DND-41 (cell line): ENCODE results near the gene FIBCD1.

Experiments used
- EZH2 ChIP-seq: IDR thresholded peaks from 3 replicates; pipeline ENCODE4 v1.6.1; 2012; ENCODE audit warnings: borderline replicate concordance, low read depth, mild to moderate bottlenecking, moderate library complexity, low read length, inconsistent platforms; ENCODE audit not compliant: severe bottlenecking
- TF ChIP-seq, protein P1 (sequence below): IDR thresholded peaks from 2 replicates; pipeline ENCODE4 v1.5.1; 2012; ENCODE audit warnings: borderline replicate concordance, low read length, moderate library complexity, mild to moderate bottlenecking; ENCODE audit not compliant: poor library complexity, severe bottlenecking; ENCODE audit errors: extremely low read depth

DNA sequence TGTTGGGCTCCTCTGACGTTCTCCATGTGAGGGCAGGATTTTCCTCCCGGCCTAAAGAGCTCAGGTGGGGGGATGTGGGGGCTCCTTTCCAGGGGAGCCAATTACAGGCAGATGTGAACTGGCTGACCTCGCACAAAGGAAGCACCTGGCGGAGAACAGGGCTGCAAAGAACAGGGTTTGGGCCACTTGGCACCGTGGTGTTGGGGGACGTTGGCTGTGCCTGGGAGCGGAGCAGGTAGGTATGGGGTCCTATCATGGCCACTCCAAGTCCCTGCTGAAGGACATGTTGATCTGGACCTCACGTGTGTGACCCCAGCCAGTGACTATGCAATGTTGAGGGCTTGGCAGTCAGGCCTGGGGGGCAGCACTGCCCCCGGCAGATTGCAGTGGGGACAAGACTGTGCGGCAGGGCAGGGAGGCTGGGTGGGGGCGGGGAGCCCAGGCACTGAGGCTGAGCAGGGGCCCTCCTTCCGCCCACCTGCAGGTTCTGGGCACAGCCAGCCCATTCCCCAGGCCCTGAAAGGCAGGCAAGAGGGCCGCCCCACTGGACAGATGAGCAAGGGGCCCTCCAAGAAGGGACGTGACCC, 19.4 kb downstream of the FIBCD1 start:
- TF ChIP-seq EZH2, result no peak
- TF ChIP-seq, protein P1, sequence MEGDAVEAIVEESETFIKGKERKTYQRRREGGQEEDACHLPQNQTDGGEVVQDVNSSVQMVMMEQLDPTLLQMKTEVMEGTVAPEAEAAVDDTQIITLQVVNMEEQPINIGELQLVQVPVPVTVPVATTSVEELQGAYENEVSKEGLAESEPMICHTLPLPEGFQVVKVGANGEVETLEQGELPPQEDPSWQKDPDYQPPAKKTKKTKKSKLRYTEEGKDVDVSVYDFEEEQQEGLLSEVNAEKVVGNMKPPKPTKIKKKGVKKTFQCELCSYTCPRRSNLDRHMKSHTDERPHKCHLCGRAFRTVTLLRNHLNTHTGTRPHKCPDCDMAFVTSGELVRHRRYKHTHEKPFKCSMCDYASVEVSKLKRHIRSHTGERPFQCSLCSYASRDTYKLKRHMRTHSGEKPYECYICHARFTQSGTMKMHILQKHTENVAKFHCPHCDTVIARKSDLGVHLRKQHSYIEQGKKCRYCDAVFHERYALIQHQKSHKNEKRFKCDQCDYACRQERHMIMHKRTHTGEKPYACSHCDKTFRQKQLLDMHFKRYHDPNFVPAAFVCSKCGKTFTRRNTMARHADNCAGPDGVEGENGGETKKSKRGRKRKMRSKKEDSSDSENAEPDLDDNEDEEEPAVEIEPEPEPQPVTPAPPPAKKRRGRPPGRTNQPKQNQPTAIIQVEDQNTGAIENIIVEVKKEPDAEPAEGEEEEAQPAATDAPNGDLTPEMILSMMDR, result no peak
